IMR-90 (cell line): ENCODE measurements around the gene CACNA1G. TPM values are rescaled to one million over a fixed set of nuclear protein-coding genes. Genes with fewer than 3 reads are reported as not detected.

Experiments used
- ATAC-seq: fragments of 200-7000 bp; cut with Tn5 transposase; 2 replicates; pipeline ENCODE4 v1.9.1; 2020; ENCODE audit warnings: low read depth, mild to moderate bottlenecking, moderate library complexity
- BruUV-seq: library from RNA; stranded (reverse); fragments of 400-500 nt; replicated peaks from 2 replicates; lab custom pipeline; 2021; lab: Mats Ljungman, UMichigan
- CTCF ChIA-PET: fragments of 300-600 bp; formaldehyde crosslinking; extraction: SDS; loops from one replicate; lab custom pipeline; 2021; ENCODE audit warnings: antibody characterized with exemption; lab: Yijun Ruan, JAX
- POLR2A ChIA-PET: fragments of 300-600 bp; sonication (Branson Sonifier 250); formaldehyde crosslinking; loops from one replicate; lab custom pipeline; 2022; ENCODE audit warnings: antibody characterized with exemption; ENCODE audit not compliant: unreplicated experiment; lab: Charles Lee
- DNase-seq: peaks from one replicate; pipeline ENCODE4 v3.0.0; 2013
- H2AFZ ChIP-seq: replicated peaks from 2 replicates; pipeline ENCODE3; 2013; ENCODE audit warnings: low read length, mild to moderate bottlenecking; ENCODE audit not compliant: poor library complexity
- H2AK5ac ChIP-seq: 2 replicates; pipeline ENCODE4 v1.6.1; 2013; ENCODE audit warnings: low read depth, low read length, inconsistent platforms
- H2AK9ac ChIP-seq: replicated peaks from 2 replicates; pipeline ENCODE3; 2013; ENCODE audit warnings: mild to moderate bottlenecking, low read depth, low read length, moderate library complexity; ENCODE audit not compliant: poor library complexity
- H2BK120ac ChIP-seq: 2 replicates; pipeline ENCODE4 v1.6.1; 2013; ENCODE audit warnings: low read depth, low read length, inconsistent platforms
- H2BK15ac ChIP-seq: 3 replicates; pipeline ENCODE4 v1.6.1; 2013; ENCODE audit warnings: low read depth, low read length, inconsistent platforms
- H2BK20ac ChIP-seq: 2 replicates; pipeline ENCODE4 v1.6.1; 2013; ENCODE audit warnings: low read depth, mild to moderate bottlenecking, inconsistent platforms, low read length, moderate library complexity
- H2BK5ac ChIP-seq: 2 replicates; pipeline ENCODE4 v1.6.1; 2013; ENCODE audit warnings: mild to moderate bottlenecking, low read depth, low read length, inconsistent platforms; ENCODE audit not compliant: poor library complexity, severe bottlenecking
- H3K14ac ChIP-seq: replicated peaks from 2 replicates; pipeline ENCODE4 v1.6.1; 2013; ENCODE audit warnings: low read depth, low read length, inconsistent platforms
- H3K18ac ChIP-seq: 2 replicates; pipeline ENCODE4 v1.6.1; 2013; ENCODE audit warnings: low read depth, low read length, control low read depth
- H3K23ac ChIP-seq: 2 replicates; pipeline ENCODE4 v1.6.1; 2013; ENCODE audit warnings: low read depth, low read length, inconsistent platforms
- H3K27ac ChIP-seq: 2 replicates; pipeline ENCODE4 v1.5.1; 2013; ENCODE audit warnings: mild to moderate bottlenecking, control low read depth, low read length; ENCODE audit not compliant: insufficient read depth
- H3K27me3 ChIP-seq: 2 replicates; pipeline ENCODE4 v1.6.1; 2013; ENCODE audit warnings: low read length; ENCODE audit not compliant: control insufficient read depth, insufficient read depth
- H3K36me3 ChIP-seq: 2 replicates; pipeline ENCODE4 v1.6.1; 2013; ENCODE audit warnings: low read length, mixed read lengths; ENCODE audit not compliant: control insufficient read depth, insufficient read depth
- H3K4ac ChIP-seq: 2 replicates; pipeline ENCODE4 v1.6.1; 2013; ENCODE audit warnings: low read depth, low read length, inconsistent platforms
- H3K4me1 ChIP-seq: 2 replicates; pipeline ENCODE4 v1.6.1; 2013; ENCODE audit warnings: low read length, mixed read lengths; ENCODE audit not compliant: control insufficient read depth, insufficient read depth
- H3K4me2 ChIP-seq: 2 replicates; pipeline ENCODE4 v1.6.1; 2013; ENCODE audit warnings: low read depth, mild to moderate bottlenecking, control low read depth, low read length, moderate library complexity
- H3K4me3 ChIP-seq: 2 replicates; pipeline ENCODE4 v1.5.1; 2013; ENCODE audit warnings: low read depth, mild to moderate bottlenecking, control low read depth, low read length, moderate library complexity; ENCODE audit not compliant: insufficient read depth
- H3K56ac ChIP-seq: 2 replicates; pipeline ENCODE4 v1.6.1; 2013; ENCODE audit warnings: low read length, inconsistent platforms; ENCODE audit not compliant: insufficient read depth; ENCODE audit errors: extremely low read depth
- H3K79me1 ChIP-seq, 2 experiments: 2 replicates each; pipeline ENCODE4 v1.6.1; 2013; ENCODE audit warnings: low read length in 2 of 2, inconsistent platforms in 1 of 2, low read depth in 1 of 2
- H3K9ac ChIP-seq: 2 replicates; pipeline ENCODE4 v1.6.1; 2013; ENCODE audit warnings: low read depth, low read length, control low read depth
- H3K9me1 ChIP-seq: 2 replicates; pipeline ENCODE4 v1.6.1; 2013; ENCODE audit warnings: low read length, inconsistent platforms; ENCODE audit not compliant: insufficient read depth
- H3K9me3 ChIP-seq: 2 replicates; pipeline ENCODE4 v1.6.1; 2013; ENCODE audit warnings: low read length; ENCODE audit not compliant: control insufficient read depth, insufficient read depth
- H4K20me1 ChIP-seq: 2 replicates; pipeline ENCODE4 v1.6.1; 2013; ENCODE audit warnings: low read length, inconsistent platforms; ENCODE audit not compliant: insufficient read depth
- H4K5ac ChIP-seq: 2 replicates; pipeline ENCODE4 v1.6.1; 2013; ENCODE audit warnings: mild to moderate bottlenecking, low read depth, low read length, control low read depth
- H4K8ac ChIP-seq, 2 experiments: 2 replicates each; pipeline ENCODE4 v1.6.1; 2013; ENCODE audit warnings: low read depth in 2 of 2, low read length in 2 of 2, control low read depth in 1 of 2, inconsistent platforms in 1 of 2
- H4K91ac ChIP-seq: 2 replicates; pipeline ENCODE4 v1.6.1; 2013; ENCODE audit warnings: low read depth, low read length, inconsistent platforms; ENCODE audit not compliant: insufficient read depth
- CEBPB ChIP-seq: IDR thresholded peaks from 2 replicates; pipeline ENCODE4 v1.6.1; 2012; ENCODE audit warnings: low read depth, low read length, improper control_type of control experiment
- MAZ ChIP-seq: IDR thresholded peaks from 2 replicates; pipeline ENCODE4 v1.6.1; 2012; ENCODE audit warnings: low read depth, mild to moderate bottlenecking, low read length, improper control_type of control experiment, moderate library complexity, borderline replicate concordance
- RAD21 ChIP-seq: IDR thresholded peaks from 2 replicates; pipeline ENCODE4 v1.6.1; 2012; ENCODE audit warnings: low read length, improper control_type of control experiment
- RFX5 ChIP-seq: IDR thresholded peaks from 2 replicates; pipeline ENCODE4 v1.8.0; 2012; ENCODE audit warnings: low read depth, mild to moderate bottlenecking, low read length, moderate library complexity
- WGBS, 2 experiments: methylation state at CpG; one replicate each; pipeline versions ENCODE4 v1.1.5 to v1.1.7; 2013; ENCODE audit warnings: missing lambda C conversion rate in 2 of 2; ENCODE audit not compliant: insufficient read length in 1 of 2; ENCODE audit errors: extremely low coverage in 2 of 2; 5-methylcytosine and 5-hydroxymethylcytosine counted together
- dilution Hi-C: fragments of 300-500 bp; cut with HindIII; formaldehyde crosslinking; loops from one replicate; pipeline ENCODE4 v1.14.3; 2018; ENCODE audit warnings: low sequenced_read_pairs; ENCODE audit not compliant: unreplicated experiment
- in situ Hi-C: fragments of 300-500 bp; cut with MboI; formaldehyde crosslinking; loops from 3 replicates; pipeline ENCODE4 v1.14.3; 2019; ENCODE audit warnings: low sequenced_read_pairs, inconsistent platforms, mixed read lengths
- intact Hi-C: fragments of 100-400 bp; cut with micrococcal nuclease; formaldehyde crosslinking; loops from 2 replicates; pipeline ENCODE4 v1.10.0; 2022
- polyA plus RNA-seq, 3 experiments: library from polyadenylated mRNA; depleted of rRNA; stranded (reverse); fragments of >200 nt; gene quantifications; 2 replicates each; pipeline ENCODE4 v1.2.3, GENCODE V29; 2012; ENCODE audit warnings: low replicate concordance in 1 of 3
- total RNA-seq: library from RNA; depleted of rRNA; stranded (reverse); fragments of >200 nt; gene quantifications from 2 replicates; pipeline ENCODE4 v1.2.3, GENCODE V29; 2012
- TF ChIP-seq, protein P1 (sequence below): fragments of 150-350 bp; IDR thresholded peaks from 2 replicates; pipeline ENCODE4 v1.6.1; 2017; ENCODE audit warnings: mild to moderate bottlenecking, antibody characterized with exemption, low read length, low read depth
- TF ChIP-seq, protein P2 (sequence below): conservative IDR thresholded peaks from 2 replicates; pipeline ENCODE4 v1.5.1; 2012; ENCODE audit warnings: mild to moderate bottlenecking, low read depth, low read length, improper control_type of control experiment

CACNA1G gene
- total and polyA plus RNA-seq, 2 of the 4 experiments (the other 2 are of a cell fraction) = under 0.01 to 0.03 TPM

DNA sequence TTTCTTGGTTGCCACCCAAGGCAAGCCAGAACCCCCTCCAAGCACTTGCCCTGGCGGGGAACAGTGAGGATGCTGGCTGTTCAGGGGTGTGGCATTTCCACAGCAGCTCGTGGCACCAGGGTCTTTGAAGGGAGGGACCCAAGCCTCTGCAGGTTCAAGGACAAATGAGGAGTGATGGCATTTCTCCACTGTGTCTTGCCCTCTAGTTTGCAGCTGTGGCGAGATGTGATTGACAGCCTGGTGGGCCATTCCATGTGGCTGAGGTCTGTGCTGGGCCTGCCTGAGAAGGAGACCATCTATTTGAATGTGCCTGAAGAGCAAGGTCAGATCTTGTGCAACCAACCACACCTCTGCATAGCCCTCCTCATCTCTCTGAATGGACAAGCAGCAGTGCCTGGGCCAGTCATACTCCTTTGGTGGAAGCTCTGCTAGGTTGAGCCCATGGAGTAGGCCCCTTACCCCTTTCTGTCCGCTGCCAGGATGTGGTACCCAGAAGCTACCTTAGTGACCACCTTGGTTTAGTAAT is 32.5 kb upstream of the CACNA1G start:
- H3K27me3 ChIP-seq = peaks cover 64% of the 10 kb centered on the region
- H3K4me3 ChIP-seq = no peak overlapping the region
- H2BK20ac ChIP-seq = no peak overlapping the region
- H3K36me3 ChIP-seq = no peaks in the 10 kb centered on the region
- H3K18ac ChIP-seq = no peak overlapping the region
- no peak overlapping the region for H3K4ac ChIP-seq
- no peaks in the 10 kb centered on the region for H3K9me1 ChIP-seq
- H3K9me3 ChIP-seq = no peaks in the 10 kb centered on the region
- WGBS, 2 experiments = no CpG with 5 or more reads among the region's 4 CpGs
- no peak overlapping the region for H3K27ac ChIP-seq
- in situ Hi-C loops = no loop called here
- dilution Hi-C loops = no loop called here
- ATAC-seq (no peak), DNase-seq (no peak)
- no peak overlapping the region for H2BK120ac ChIP-seq
- TF ChIP-seq RFX5 (no peak), CEBPB (no peak), RAD21 (no peak), MAZ (no peak)
- TF ChIP-seq, protein P1, sequence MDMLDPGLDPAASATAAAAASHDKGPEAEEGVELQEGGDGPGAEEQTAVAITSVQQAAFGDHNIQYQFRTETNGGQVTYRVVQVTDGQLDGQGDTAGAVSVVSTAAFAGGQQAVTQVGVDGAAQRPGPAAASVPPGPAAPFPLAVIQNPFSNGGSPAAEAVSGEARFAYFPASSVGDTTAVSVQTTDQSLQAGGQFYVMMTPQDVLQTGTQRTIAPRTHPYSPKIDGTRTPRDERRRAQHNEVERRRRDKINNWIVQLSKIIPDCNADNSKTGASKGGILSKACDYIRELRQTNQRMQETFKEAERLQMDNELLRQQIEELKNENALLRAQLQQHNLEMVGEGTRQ = no peak
- TF ChIP-seq, protein P2, sequence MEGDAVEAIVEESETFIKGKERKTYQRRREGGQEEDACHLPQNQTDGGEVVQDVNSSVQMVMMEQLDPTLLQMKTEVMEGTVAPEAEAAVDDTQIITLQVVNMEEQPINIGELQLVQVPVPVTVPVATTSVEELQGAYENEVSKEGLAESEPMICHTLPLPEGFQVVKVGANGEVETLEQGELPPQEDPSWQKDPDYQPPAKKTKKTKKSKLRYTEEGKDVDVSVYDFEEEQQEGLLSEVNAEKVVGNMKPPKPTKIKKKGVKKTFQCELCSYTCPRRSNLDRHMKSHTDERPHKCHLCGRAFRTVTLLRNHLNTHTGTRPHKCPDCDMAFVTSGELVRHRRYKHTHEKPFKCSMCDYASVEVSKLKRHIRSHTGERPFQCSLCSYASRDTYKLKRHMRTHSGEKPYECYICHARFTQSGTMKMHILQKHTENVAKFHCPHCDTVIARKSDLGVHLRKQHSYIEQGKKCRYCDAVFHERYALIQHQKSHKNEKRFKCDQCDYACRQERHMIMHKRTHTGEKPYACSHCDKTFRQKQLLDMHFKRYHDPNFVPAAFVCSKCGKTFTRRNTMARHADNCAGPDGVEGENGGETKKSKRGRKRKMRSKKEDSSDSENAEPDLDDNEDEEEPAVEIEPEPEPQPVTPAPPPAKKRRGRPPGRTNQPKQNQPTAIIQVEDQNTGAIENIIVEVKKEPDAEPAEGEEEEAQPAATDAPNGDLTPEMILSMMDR = no peak
- no peak overlapping the region for H2AK9ac ChIP-seq
- H2BK5ac ChIP-seq = no peak overlapping the region
- H4K5ac ChIP-seq = no peak overlapping the region
- H4K8ac ChIP-seq = no peak overlapping the region
- no peaks in the 10 kb centered on the region for H4K20me1 ChIP-seq
- H2BK15ac ChIP-seq = no peak overlapping the region
- H4K91ac ChIP-seq = no peak overlapping the region
- no peak overlapping the region for H3K9ac ChIP-seq
- POLR2A ChIA-PET = no interaction called here
- intact Hi-C loops = no loop called here
- no peaks in the 10 kb centered on the region for H3K79me1 ChIP-seq
- no peak overlapping the region for H3K14ac ChIP-seq
- no peak overlapping the region for H3K56ac ChIP-seq
- CTCF ChIA-PET = no interaction called here
- H3K4me2 ChIP-seq = no peak overlapping the region
- peaks cover 1% of the 10 kb centered on the region; the same call in 1 of the 2 replicates for H3K4me1 ChIP-seq
- BruUV-seq = no TSS peak
- H2AFZ ChIP-seq = no peak overlapping the region
- no peak overlapping the region for H2AK5ac ChIP-seq
- H3K23ac ChIP-seq = no peak overlapping the region
